ENCODE data around the gene DOCK1.

Gene DOCK1

GRCh38 chr10:127133672-127134500 is 228.7 kb downstream of the DOCK1 start:
- no peak overlapping the region for H3K27ac ChIP-seq (ENCODE audit: insufficient read depth, low read length, poor library complexity, severe bottlenecking)
- no peaks in the 10 kb centered on the region for H3K36me3 ChIP-seq (ENCODE audit: control insufficient read depth, insufficient read depth, low read length)
- no peak overlapping the region for H3K4me3 ChIP-seq (ENCODE audit: insufficient read depth, low read depth, low read length, poor library complexity, severe bottlenecking)
- no peak for DNase-seq
- no peaks in the 10 kb centered on the region for H3K4me1 ChIP-seq (ENCODE audit: control insufficient read depth, insufficient read depth, low read length, poor library complexity, severe bottlenecking)
- no peaks in the 10 kb centered on the region for H3K27me3 ChIP-seq (replicated peaks; ENCODE audit: control insufficient read depth, insufficient read depth, low read length, poor library complexity, severe bottlenecking)
- H3K9me3 ChIP-seq (ENCODE audit: control insufficient read depth, low read length): no peaks in the 10 kb centered on the region

- no peaks in the 10 kb centered on the region for H3K36me3 ChIP-seq (ENCODE audit: control insufficient read depth, insufficient read depth, low read length)
- H3K9me3 ChIP-seq (ENCODE audit: control insufficient read depth, low read length): no peaks in the 10 kb centered on the region
- no peaks in the 10 kb centered on the region for H3K27me3 ChIP-seq (replicated peaks; ENCODE audit: control insufficient read depth, insufficient read depth, low read length, poor library complexity, severe bottlenecking)
- H3K27ac ChIP-seq (ENCODE audit: insufficient read depth, low read length, poor library complexity, severe bottlenecking): no peak overlapping the region
- H3K4me1 ChIP-seq (ENCODE audit: control insufficient read depth, insufficient read depth, low read length, poor library complexity, severe bottlenecking): no peaks in the 10 kb centered on the region
- no peak overlapping the region for H3K4me3 ChIP-seq (ENCODE audit: insufficient read depth, low read depth, low read length, poor library complexity, severe bottlenecking)
- DNase-seq: no peak
Measured at GRCh38 chr10:127135844-127136577, 230.8 kb downstream of the DOCK1 start.

GRCh38 chr10:127137391-127137790 is 232.2 kb downstream of the DOCK1 start:
- no peak for DNase-seq
- Histone ChIP-seq H3K4me3 (ENCODE audit: insufficient read depth, low read depth, low read length, poor library complexity, severe bottlenecking) (no peak overlapping the region), H3K36me3 (ENCODE audit: control insufficient read depth, insufficient read depth, low read length) (no peaks in the 10 kb centered on the region), H3K9me3 (ENCODE audit: control insufficient read depth, low read length) (no peaks in the 10 kb centered on the region), H3K27ac (ENCODE audit: insufficient read depth, low read length, poor library complexity, severe bottlenecking) (no peak overlapping the region), H3K27me3 (replicated peaks; ENCODE audit: control insufficient read depth, insufficient read depth, low read length, poor library complexity, severe bottlenecking) (no peaks in the 10 kb centered on the region), H3K4me1 (ENCODE audit: control insufficient read depth, insufficient read depth, low read length, poor library complexity, severe bottlenecking) (no peaks in the 10 kb centered on the region)

- H3K27ac ChIP-seq (ENCODE audit: insufficient read depth, low read length, poor library complexity, severe bottlenecking): no peak overlapping the region
- no peak overlapping the region for H3K4me3 ChIP-seq (ENCODE audit: insufficient read depth, low read depth, low read length, poor library complexity, severe bottlenecking)
- no peaks in the 10 kb centered on the region for H3K9me3 ChIP-seq (ENCODE audit: control insufficient read depth, low read length)
- no peaks in the 10 kb centered on the region for H3K27me3 ChIP-seq (replicated peaks; ENCODE audit: control insufficient read depth, insufficient read depth, low read length, poor library complexity, severe bottlenecking)
- H3K36me3 ChIP-seq (ENCODE audit: control insufficient read depth, insufficient read depth, low read length): no peaks in the 10 kb centered on the region
- no peaks in the 10 kb centered on the region for H3K4me1 ChIP-seq (ENCODE audit: control insufficient read depth, insufficient read depth, low read length, poor library complexity, severe bottlenecking)
- no peak for DNase-seq
Measured at GRCh38 chr10:127142136-127142535, 236.9 kb downstream of the DOCK1 start.

- no peaks in the 10 kb centered on the region for H3K27me3 ChIP-seq (replicated peaks; ENCODE audit: control insufficient read depth, insufficient read depth, low read length, poor library complexity, severe bottlenecking)
- H3K4me1 ChIP-seq (ENCODE audit: control insufficient read depth, insufficient read depth, low read length, poor library complexity, severe bottlenecking): no peaks in the 10 kb centered on the region
- H3K36me3 ChIP-seq (ENCODE audit: control insufficient read depth, insufficient read depth, low read length): no peaks in the 10 kb centered on the region
- no peaks in the 10 kb centered on the region for H3K9me3 ChIP-seq (ENCODE audit: control insufficient read depth, low read length)
- no peak overlapping the region for H3K4me3 ChIP-seq (ENCODE audit: insufficient read depth, low read depth, low read length, poor library complexity, severe bottlenecking)
- DNase-seq: no peak
- H3K27ac ChIP-seq (ENCODE audit: insufficient read depth, low read length, poor library complexity, severe bottlenecking): no peak overlapping the region
Measured at GRCh38 chr10:127142856-127143255, 237.6 kb downstream of the DOCK1 start.

- H3K4me3 ChIP-seq (ENCODE audit: insufficient read depth, low read depth, low read length, poor library complexity, severe bottlenecking): no peak overlapping the region
- no peaks in the 10 kb centered on the region for H3K27me3 ChIP-seq (replicated peaks; ENCODE audit: control insufficient read depth, insufficient read depth, low read length, poor library complexity, severe bottlenecking)
- no peaks in the 10 kb centered on the region for H3K4me1 ChIP-seq (ENCODE audit: control insufficient read depth, insufficient read depth, low read length, poor library complexity, severe bottlenecking)
- no peaks in the 10 kb centered on the region for H3K9me3 ChIP-seq (ENCODE audit: control insufficient read depth, low read length)
- H3K27ac ChIP-seq (ENCODE audit: insufficient read depth, low read length, poor library complexity, severe bottlenecking): no peak overlapping the region
- no peak for DNase-seq
- no peaks in the 10 kb centered on the region for H3K36me3 ChIP-seq (ENCODE audit: control insufficient read depth, insufficient read depth, low read length)
Measured at GRCh38 chr10:127145173-127145572, 239.9 kb downstream of the DOCK1 start.

- H3K9me3 ChIP-seq (ENCODE audit: control insufficient read depth, low read length): no peaks in the 10 kb centered on the region
- no peaks in the 10 kb centered on the region for H3K27me3 ChIP-seq (replicated peaks; ENCODE audit: control insufficient read depth, insufficient read depth, low read length, poor library complexity, severe bottlenecking)
- H3K4me1 ChIP-seq (ENCODE audit: control insufficient read depth, insufficient read depth, low read length, poor library complexity, severe bottlenecking): no peaks in the 10 kb centered on the region
- no peak overlapping the region for H3K4me3 ChIP-seq (ENCODE audit: insufficient read depth, low read depth, low read length, poor library complexity, severe bottlenecking)
- no peaks in the 10 kb centered on the region for H3K36me3 ChIP-seq (ENCODE audit: control insufficient read depth, insufficient read depth, low read length)
- DNase-seq: no peak
- no peak overlapping the region for H3K27ac ChIP-seq (ENCODE audit: insufficient read depth, low read length, poor library complexity, severe bottlenecking)
Measured at GRCh38 chr10:127146661-127147060, 241.4 kb downstream of the DOCK1 start.

- H3K9me3 ChIP-seq (ENCODE audit: control insufficient read depth, low read length): no peaks in the 10 kb centered on the region
- no peak overlapping the region for H3K4me3 ChIP-seq (ENCODE audit: insufficient read depth, low read depth, low read length, poor library complexity, severe bottlenecking)
- no peaks in the 10 kb centered on the region for H3K4me1 ChIP-seq (ENCODE audit: control insufficient read depth, insufficient read depth, low read length, poor library complexity, severe bottlenecking)
- no peaks in the 10 kb centered on the region for H3K27me3 ChIP-seq (replicated peaks; ENCODE audit: control insufficient read depth, insufficient read depth, low read length, poor library complexity, severe bottlenecking)
- DNase-seq: no peak
- no peak overlapping the region for H3K27ac ChIP-seq (ENCODE audit: insufficient read depth, low read length, poor library complexity, severe bottlenecking)
- H3K36me3 ChIP-seq (ENCODE audit: control insufficient read depth, insufficient read depth, low read length): no peaks in the 10 kb centered on the region
Measured at GRCh38 chr10:127148066-127148932, 243.1 kb downstream of the DOCK1 start.

GRCh38 chr10:127148933-127149220 is 243.6 kb downstream of the DOCK1 start:
- Histone ChIP-seq H3K27ac (ENCODE audit: insufficient read depth, low read length, poor library complexity, severe bottlenecking) (no peak overlapping the region), H3K9me3 (ENCODE audit: control insufficient read depth, low read length) (no peaks in the 10 kb centered on the region), H3K4me1 (ENCODE audit: control insufficient read depth, insufficient read depth, low read length, poor library complexity, severe bottlenecking) (no peaks in the 10 kb centered on the region), H3K36me3 (ENCODE audit: control insufficient read depth, insufficient read depth, low read length) (no peaks in the 10 kb centered on the region), H3K4me3 (ENCODE audit: insufficient read depth, low read depth, low read length, poor library complexity, severe bottlenecking) (no peak overlapping the region), H3K27me3 (replicated peaks; ENCODE audit: control insufficient read depth, insufficient read depth, low read length, poor library complexity, severe bottlenecking) (no peaks in the 10 kb centered on the region)
- no peak for DNase-seq

Measured in effector memory CD4-positive, alpha-beta T cell (primary cell).